HepG2 (cell line): Measurements from ENCODE around the gene PIK3R4. TPM values are rescaled to one million over a fixed set of nuclear protein-coding genes. Genes with fewer than 3 reads are reported as not detected.

ENCODE experiments used
- ATAC-seq: fragments of 200-7000 bp; cut with Tn5 transposase; 3 replicates; pipeline ENCODE4 v1.9.1; 2020; ENCODE audit warnings: mild to moderate bottlenecking, moderate library complexity
- BruUV-seq: library from RNA; stranded (reverse); fragments of 400-500 nt; replicated peaks from 2 replicates; lab custom pipeline; 2021; lab: Mats Ljungman, UMichigan
- CTCF ChIA-PET: fragments of 300-600 bp; formaldehyde crosslinking; extraction: SDS; loops from one replicate; lab custom pipeline; 2021; ENCODE audit warnings: low total read pairs, inconsistent platforms, low intra/inter-chr PET ratio; lab: Yijun Ruan, JAX
- POLR2A ChIA-PET: fragments of 350-600 bp; sonication (Branson Sonifier 250); formaldehyde crosslinking; loops from one replicate; lab custom pipeline; 2020; ENCODE audit warnings: antibody characterized with exemption, inconsistent platforms; lab: Yijun Ruan, JAX
- DNase-seq: peaks from one replicate; pipeline ENCODE4 v3.0.0-alpha.2; 2015; ENCODE audit warnings: low spot score
- FAIRE-seq: peaks from 3 replicates; lab custom pipeline; 2011; peaks lifted over from hg19 to GRCh38; lab: Jason Lieb, UNC
- H2AFZ ChIP-seq: one replicate; pipeline ENCODE4 v1.6.1; 2011; ENCODE audit warnings: low read length, inconsistent platforms
- H3K27ac ChIP-seq: fragments of 300-600 bp; 3 replicates; pipeline ENCODE4 v1.8.0; 2011; ENCODE audit warnings: mixed run types, mild to moderate bottlenecking, mixed read lengths, low read length, inconsistent platforms; ENCODE audit not compliant: insufficient read depth; ENCODE audit errors: extremely low read length
- H3K27me3 ChIP-seq, 2 experiments: fragments of 200-600 bp in 1 of 2; 2 replicates in 1 of 2; 3 replicates in 1 of 2; pipeline versions ENCODE4 v1.6.0 to v1.8.0; 2011; ENCODE audit warnings: low read length in 2 of 2, mild to moderate bottlenecking in 2 of 2, moderate library complexity in 2 of 2, inconsistent platforms in 1 of 2; ENCODE audit not compliant: insufficient read depth in 2 of 2, control insufficient read depth in 1 of 2
- H3K36me3 ChIP-seq, 2 experiments: fragments of 200-600 bp in 1 of 2; replicated peaks in 1 of 2; 2 replicates in 1 of 2; 3 replicates in 1 of 2; pipeline versions ENCODE4 v1.5.1 to v1.8.0; 2011; ENCODE audit warnings: low read length in 2 of 2, inconsistent platforms in 1 of 2; ENCODE audit not compliant: insufficient read depth in 2 of 2, control insufficient read depth in 1 of 2
- H3K4me1 ChIP-seq: 2 replicates; pipeline ENCODE4 v1.5.1; 2012; ENCODE audit warnings: low read length, inconsistent platforms; ENCODE audit not compliant: insufficient read depth
- H3K4me2 ChIP-seq: 2 replicates; pipeline ENCODE4 v1.6.0; 2011; ENCODE audit warnings: low read depth, low read length, inconsistent platforms
- H3K4me3 ChIP-seq, 3 experiments: fragments of 200-600 bp in 1 of 3; sonication (generic), shearing (Covaris generic) in 1 of 3; replicated peaks in 1 of 3; 2 replicates each; pipeline ENCODE4 v1.5.1; 2011 to 2016; ENCODE audit warnings: low read length in 3 of 3, inconsistent platforms in 2 of 3, low read depth in 2 of 3, mild to moderate bottlenecking in 2 of 3, control low read depth in 1 of 3, mixed read lengths in 1 of 3; ENCODE audit not compliant: insufficient read depth in 1 of 3
- H3K79me2 ChIP-seq: one replicate; pipeline ENCODE4 v1.6.1; 2011; ENCODE audit warnings: low read length, inconsistent platforms; ENCODE audit not compliant: insufficient read depth
- H3K9ac ChIP-seq: 2 replicates; pipeline ENCODE4 v1.6.0; 2011; ENCODE audit warnings: mild to moderate bottlenecking, low read depth, low read length, inconsistent platforms; ENCODE audit not compliant: insufficient read depth
- H3K9me3 ChIP-seq: 2 replicates; pipeline ENCODE4 v1.5.1; 2012; ENCODE audit warnings: mild to moderate bottlenecking, low read length
- H4K20me1 ChIP-seq: 2 replicates; pipeline ENCODE4 v1.6.0; 2011; ENCODE audit warnings: inconsistent platforms, mild to moderate bottlenecking, low read length, moderate library complexity; ENCODE audit not compliant: insufficient read depth
- CHD2 ChIP-seq: IDR thresholded peaks from 2 replicates; pipeline ENCODE4 v1.6.1; 2011; ENCODE audit warnings: low read depth, low read length, improper control_type of control experiment
- KAT8 ChIP-seq: IDR thresholded peaks from 2 replicates; pipeline ENCODE4 v1.6.1; 2016; ENCODE audit warnings: missing genetic modification reagents, missing compliant biosample characterization
- KDM2A ChIP-seq: sonication (generic); formaldehyde crosslinking; IDR thresholded peaks from 2 replicates; pipeline ENCODE4 v1.4.0; 2020; ENCODE audit warnings: low read depth, missing genetic modification reagents, borderline replicate concordance
- PAXIP1 ChIP-seq: sonication (generic); formaldehyde crosslinking; conservative IDR thresholded peaks from 2 replicates; pipeline ENCODE4 v1.4.0; 2020; ENCODE audit warnings: mild to moderate bottlenecking, missing genetic modification reagents, moderate library complexity
- RFXAP ChIP-seq: sonication (generic); formaldehyde crosslinking; IDR thresholded peaks from 2 replicates; pipeline ENCODE4 v1.4.0; 2020; ENCODE audit warnings: missing genetic modification reagents, borderline replicate concordance
- SMARCC2 ChIP-seq: fragments of 450-650 bp; IDR thresholded peaks from 2 replicates; pipeline ENCODE4 v1.6.1; 2017; ENCODE audit warnings: antibody characterized with exemption, mild to moderate bottlenecking
- SOX13 ChIP-seq, 3 experiments: fragments of 450-650 bp in 1 of 3; sonication (generic) in 1 of 3; formaldehyde crosslinking in 1 of 3; IDR thresholded peaks in 2 of 3; conservative IDR thresholded peaks in 1 of 3; 2 replicates each; pipeline versions ENCODE4 v1.5.0 to v1.6.1; 2016 to 2020; ENCODE audit warnings: antibody characterized with exemption in 1 of 3, mild to moderate bottlenecking in 1 of 3, missing compliant biosample characterization in 1 of 3, missing genetic modification reagents in 1 of 3, moderate library complexity in 1 of 3
- SP1 ChIP-seq, 2 experiments: fragments of 450-650 bp in 1 of 2; sonication (generic) in 1 of 2; formaldehyde crosslinking in 1 of 2; IDR thresholded peaks; 2 replicates each; pipeline versions ENCODE4 v1.4.0 to v1.6.1; 2016 to 2020; ENCODE audit warnings: missing genetic modification reagents in 1 of 2
- TAF15 ChIP-seq: fragments of 200-400 bp; formaldehyde crosslinking; IDR thresholded peaks from one replicate; pipeline ENCODE4 v1.6.1; 2018; ENCODE audit warnings: mild to moderate bottlenecking, low read depth, low read length; ENCODE audit not compliant: poor library complexity, severe bottlenecking
- ZNF772 ChIP-seq: sonication (generic); formaldehyde crosslinking; IDR thresholded peaks from 2 replicates; pipeline ENCODE4 v1.5.0; 2020; ENCODE audit warnings: mild to moderate bottlenecking, missing genetic modification reagents
- WGBS: methylation state at CpG from one replicate; pipeline ENCODE4 v1.1.6; 2017; ENCODE audit warnings: low lambda C conversion rate; 5-methylcytosine and 5-hydroxymethylcytosine counted together
- in situ Hi-C: cut with HindIII; loops from 2 replicates; pipeline ENCODE4 v1.10.0; 2017; ENCODE audit warnings: low pct_unique_long_range_greater_than_20kb; ENCODE audit not compliant: extremely low pct_ligation_motif_present
- intact Hi-C: fragments of 100-400 bp; cut with micrococcal nuclease; formaldehyde crosslinking; loops from one replicate; pipeline ENCODE4 v1.10.0; 2022; ENCODE audit not compliant: unreplicated experiment
- polyA plus RNA-seq, 8 experiments: library from polyadenylated mRNA; depleted of rRNA in 3 of 8; stranded (reverse) in 7 of 8; unstranded in 1 of 8; fragments of >200 nt; fragmentation: Illumina TruSeq in 4 of 8; extraction: Trizol in 4 of 8; gene quantifications; 2 replicates each; pipeline versions ENCODE4 v1.2.1 to v1.2.3, GENCODE V29; 2011 to 2016; ENCODE audit warnings: low read depth in 4 of 8, missing spikeins in 1 of 8, mixed read lengths in 1 of 8; ENCODE audit not compliant: insufficient read depth in 1 of 8
- total RNA-seq, 5 experiments: library from RNA; depleted of rRNA; stranded (reverse); fragments of >200 nt; fragmentation: Illumina TruSeq; extraction: Trizol; gene quantifications; 2 replicates each; pipeline ENCODE4 v1.2.3, GENCODE V29; 2016; ENCODE audit warnings: low read depth in 1 of 5
- TF ChIP-seq, protein P1 (sequence below): sonication (generic); formaldehyde crosslinking; IDR thresholded peaks from 2 replicates; pipeline ENCODE4 v1.4.0; 2020; ENCODE audit warnings: missing genetic modification reagents
- TF ChIP-seq, protein P2 (sequence below): sonication (generic); formaldehyde crosslinking; IDR thresholded peaks from 2 replicates; pipeline ENCODE4 v1.4.0; 2020; ENCODE audit warnings: missing genetic modification reagents
- TF ChIP-seq, protein P3 (sequence below): IDR thresholded peaks from 2 replicates; pipeline ENCODE4 v1.6.1; 2016; ENCODE audit warnings: control low read depth
- TF ChIP-seq, protein P4 (sequence below): sonication (generic); formaldehyde crosslinking; IDR thresholded peaks from 2 replicates; pipeline ENCODE4 v1.8.1; 2022; ENCODE audit warnings: mild to moderate bottlenecking, missing genetic modification reagents

Gene PIK3R4
- total and polyA plus RNA-seq, 2 of the 13 experiments (the other 11 are each of a cell fraction or from before 2014, with no cell fraction given) = 22.4 to 26.0 TPM

DNA sequence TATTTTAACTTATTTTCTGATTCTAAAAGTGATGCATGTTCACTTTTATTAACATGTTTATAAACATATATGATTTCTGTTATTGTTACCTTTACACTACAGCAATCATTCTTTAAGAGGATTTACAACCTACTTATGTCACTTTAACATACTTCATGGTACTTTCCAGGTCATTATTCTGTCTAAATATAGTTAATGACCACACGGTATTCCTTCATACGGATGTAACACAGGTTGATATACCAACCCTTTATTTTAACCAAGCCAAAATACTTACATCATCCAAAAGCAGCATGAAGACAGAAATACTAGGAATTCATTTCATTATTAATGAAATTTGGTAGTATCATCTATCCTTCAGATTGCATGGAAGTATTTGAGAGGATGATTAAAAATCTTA lies 18.6 kb downstream of the PIK3R4 start:
- WGBS = 100% methylated on average over 2 of the region's 2 CpGs
- Histone ChIP-seq H3K27me3 (no peaks in the 10 kb centered on the region), H3K4me1 (peaks cover 11% of the 10 kb centered on the region), H2AFZ (no peak overlapping the region), H4K20me1 (no peaks in the 10 kb centered on the region), H3K9me3 (no peaks in the 10 kb centered on the region), H3K4me2 (no peak overlapping the region), H3K4me3 (no peak overlapping the region), H3K36me3 (peaks cover 3 to 17% of the 10 kb centered on the region in 2 experiments), H3K79me2 (peaks cover 2% of the 10 kb centered on the region), H3K9ac (no peak overlapping the region), H3K27ac (no peak overlapping the region)
- POLR2A ChIA-PET = no interaction called here
- intact Hi-C loops = no loop called here
- FAIRE-seq = no peak
- ATAC-seq = no peak
- no peak for DNase-seq
- no TSS peak for BruUV-seq
- CTCF ChIA-PET = no interaction called here
- in situ Hi-C loops = no loop called here
- TF ChIP-seq, protein P1, sequence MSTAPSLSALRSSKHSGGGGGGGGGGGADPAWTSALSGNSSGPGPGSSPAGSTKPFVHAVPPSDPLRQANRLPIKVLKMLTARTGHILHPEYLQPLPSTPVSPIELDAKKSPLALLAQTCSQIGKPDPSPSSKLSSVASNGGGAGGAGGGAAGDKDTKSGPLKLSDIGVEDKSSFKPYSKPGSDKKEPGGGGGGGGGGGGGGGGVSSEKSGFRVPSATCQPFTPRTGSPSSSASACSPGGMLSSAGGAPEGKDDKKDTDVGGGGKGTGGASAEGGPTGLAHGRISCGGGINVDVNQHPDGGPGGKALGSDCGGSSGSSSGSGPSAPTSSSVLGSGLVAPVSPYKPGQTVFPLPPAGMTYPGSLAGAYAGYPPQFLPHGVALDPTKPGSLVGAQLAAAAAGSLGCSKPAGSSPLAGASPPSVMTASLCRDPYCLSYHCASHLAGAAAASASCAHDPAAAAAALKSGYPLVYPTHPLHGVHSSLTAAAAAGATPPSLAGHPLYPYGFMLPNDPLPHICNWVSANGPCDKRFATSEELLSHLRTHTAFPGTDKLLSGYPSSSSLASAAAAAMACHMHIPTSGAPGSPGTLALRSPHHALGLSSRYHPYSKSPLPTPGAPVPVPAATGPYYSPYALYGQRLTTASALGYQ (CRISPR knock-in tag) = no peak
- TF ChIP-seq RFXAP (CRISPR knock-in tag) (no peak), SMARCC2 (no peak), KAT8 (no peak), SOX13 (IDR thresholded peaks at IDR 0.05) (no peak), SOX13 (CRISPR knock-in tag; conservative IDR thresholded peaks at IDR 0.05 in 1 of 2, IDR thresholded peaks at IDR 0.05 in 1 of 2) (no peak), CHD2 (no peak), KDM2A (no peak), TAF15 (no peak), ZNF772 (CRISPR knock-in tag) (no peak), PAXIP1 (CRISPR knock-in tag) (no peak), SP1 (IDR thresholded peaks at IDR 0.05) (no peak), SP1 (CRISPR knock-in tag; IDR thresholded peaks at IDR 0.05) (no peak)
- TF ChIP-seq, protein P2, sequence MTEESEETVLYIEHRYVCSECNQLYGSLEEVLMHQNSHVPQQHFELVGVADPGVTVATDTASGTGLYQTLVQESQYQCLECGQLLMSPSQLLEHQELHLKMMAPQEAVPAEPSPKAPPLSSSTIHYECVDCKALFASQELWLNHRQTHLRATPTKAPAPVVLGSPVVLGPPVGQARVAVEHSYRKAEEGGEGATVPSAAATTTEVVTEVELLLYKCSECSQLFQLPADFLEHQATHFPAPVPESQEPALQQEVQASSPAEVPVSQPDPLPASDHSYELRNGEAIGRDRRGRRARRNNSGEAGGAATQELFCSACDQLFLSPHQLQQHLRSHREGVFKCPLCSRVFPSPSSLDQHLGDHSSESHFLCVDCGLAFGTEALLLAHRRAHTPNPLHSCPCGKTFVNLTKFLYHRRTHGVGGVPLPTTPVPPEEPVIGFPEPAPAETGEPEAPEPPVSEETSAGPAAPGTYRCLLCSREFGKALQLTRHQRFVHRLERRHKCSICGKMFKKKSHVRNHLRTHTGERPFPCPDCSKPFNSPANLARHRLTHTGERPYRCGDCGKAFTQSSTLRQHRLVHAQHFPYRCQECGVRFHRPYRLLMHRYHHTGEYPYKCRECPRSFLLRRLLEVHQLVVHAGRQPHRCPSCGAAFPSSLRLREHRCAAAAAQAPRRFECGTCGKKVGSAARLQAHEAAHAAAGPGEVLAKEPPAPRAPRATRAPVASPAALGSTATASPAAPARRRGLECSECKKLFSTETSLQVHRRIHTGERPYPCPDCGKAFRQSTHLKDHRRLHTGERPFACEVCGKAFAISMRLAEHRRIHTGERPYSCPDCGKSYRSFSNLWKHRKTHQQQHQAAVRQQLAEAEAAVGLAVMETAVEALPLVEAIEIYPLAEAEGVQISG (CRISPR knock-in tag) = no peak
- TF ChIP-seq, protein P3, sequence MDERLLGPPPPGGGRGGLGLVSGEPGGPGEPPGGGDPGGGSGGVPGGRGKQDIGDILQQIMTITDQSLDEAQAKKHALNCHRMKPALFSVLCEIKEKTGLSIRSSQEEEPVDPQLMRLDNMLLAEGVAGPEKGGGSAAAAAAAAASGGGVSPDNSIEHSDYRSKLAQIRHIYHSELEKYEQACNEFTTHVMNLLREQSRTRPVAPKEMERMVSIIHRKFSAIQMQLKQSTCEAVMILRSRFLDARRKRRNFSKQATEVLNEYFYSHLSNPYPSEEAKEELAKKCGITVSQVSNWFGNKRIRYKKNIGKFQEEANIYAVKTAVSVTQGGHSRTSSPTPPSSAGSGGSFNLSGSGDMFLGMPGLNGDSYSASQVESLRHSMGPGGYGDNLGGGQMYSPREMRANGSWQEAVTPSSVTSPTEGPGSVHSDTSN (CRISPR knock-in tag) = no peak
- TF ChIP-seq, protein P4, sequence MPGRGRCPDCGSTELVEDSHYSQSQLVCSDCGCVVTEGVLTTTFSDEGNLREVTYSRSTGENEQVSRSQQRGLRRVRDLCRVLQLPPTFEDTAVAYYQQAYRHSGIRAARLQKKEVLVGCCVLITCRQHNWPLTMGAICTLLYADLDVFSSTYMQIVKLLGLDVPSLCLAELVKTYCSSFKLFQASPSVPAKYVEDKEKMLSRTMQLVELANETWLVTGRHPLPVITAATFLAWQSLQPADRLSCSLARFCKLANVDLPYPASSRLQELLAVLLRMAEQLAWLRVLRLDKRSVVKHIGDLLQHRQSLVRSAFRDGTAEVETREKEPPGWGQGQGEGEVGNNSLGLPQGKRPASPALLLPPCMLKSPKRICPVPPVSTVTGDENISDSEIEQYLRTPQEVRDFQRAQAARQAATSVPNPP (CRISPR knock-in tag) = no peak
